ENCODE data around the gene CDYL2.

CDYL2 gene

DNA sequence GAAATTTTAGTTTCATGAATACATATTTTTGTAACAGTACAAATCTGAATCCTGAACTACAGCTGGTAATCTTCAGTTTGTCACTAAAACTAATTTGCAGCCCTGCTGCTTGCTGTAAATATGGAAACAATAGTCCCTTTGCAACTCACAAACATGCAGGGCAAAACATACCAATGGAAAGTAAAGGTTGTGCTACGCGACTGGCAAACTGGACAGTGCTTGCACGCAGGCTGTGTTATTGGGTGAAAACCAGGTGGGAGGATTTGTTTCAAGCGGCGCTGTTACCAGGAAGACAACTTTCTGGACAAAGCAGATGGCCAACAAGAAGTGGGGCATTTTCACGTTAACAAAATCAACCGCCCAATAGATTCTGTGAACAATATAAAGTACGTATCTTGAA is 93.5 kb downstream of the CDYL2 start:
- Histone ChIP-seq H3K9ac (ENCODE audit: low read length) (no peak overlapping the region), H3K36me3 (ENCODE audit: control insufficient read depth, insufficient read depth, low read length) (no peaks in the 10 kb centered on the region), H3K27ac (ENCODE audit: low read depth, low read length) (no peak overlapping the region), H3K4me1 (ENCODE audit: control insufficient read depth, insufficient read depth, low read length) (no peaks in the 10 kb centered on the region), H3K27me3 (ENCODE audit: control insufficient read depth, insufficient read depth, low read length) (no peaks in the 10 kb centered on the region), H3K9me3 (ENCODE audit: control insufficient read depth, insufficient read depth, low read depth, low read length) (no peaks in the 10 kb centered on the region), H3K4me3 (ENCODE audit: low read depth, low read length) (no peak overlapping the region)

- Histone ChIP-seq H3K36me3 (ENCODE audit: control insufficient read depth, insufficient read depth, low read length) (no peaks in the 10 kb centered on the region), H3K27me3 (ENCODE audit: control insufficient read depth, insufficient read depth, low read length) (no peaks in the 10 kb centered on the region), H3K4me3 (ENCODE audit: low read depth, low read length) (no peak overlapping the region), H3K9me3 (ENCODE audit: control insufficient read depth, insufficient read depth, low read depth, low read length) (no peaks in the 10 kb centered on the region), H3K27ac (ENCODE audit: low read depth, low read length) (no peak overlapping the region), H3K9ac (ENCODE audit: low read length) (no peak overlapping the region), H3K4me1 (ENCODE audit: control insufficient read depth, insufficient read depth, low read length) (no peaks in the 10 kb centered on the region)
Measured at GRCh38 chr16:80708823-80709222, 95.6 kb downstream of the CDYL2 start.

DNA sequence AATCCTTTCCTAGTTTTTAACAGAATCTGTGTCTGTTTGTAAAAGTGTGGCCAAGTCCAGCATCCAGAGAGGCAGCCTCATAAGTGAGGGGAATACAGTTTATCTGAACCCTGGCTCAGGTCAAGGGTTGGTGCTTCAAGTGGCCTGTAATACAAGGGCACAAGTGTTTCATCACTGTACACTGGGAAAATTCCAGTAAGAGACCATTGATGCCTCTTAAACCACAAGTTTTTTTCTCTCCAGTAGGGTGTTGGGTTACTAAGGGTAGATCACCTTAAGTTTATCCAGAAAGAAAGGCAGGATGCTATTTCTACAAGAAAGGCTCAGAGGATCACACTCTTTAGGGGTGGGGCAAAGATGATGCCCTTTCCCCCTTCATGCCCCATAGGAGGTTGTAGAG is 96.7 kb downstream of the CDYL2 start:
- no peak overlapping the region for H3K27ac ChIP-seq (ENCODE audit: low read depth, low read length)
- H3K9ac ChIP-seq (ENCODE audit: low read length) = no peak overlapping the region

GRCh38 chr16:80705596-80705995 is 98.8 kb downstream of the CDYL2 start:
- no peaks in the 10 kb centered on the region for H3K4me1 ChIP-seq (ENCODE audit: control insufficient read depth, insufficient read depth, low read length)
- H3K36me3 ChIP-seq (ENCODE audit: control insufficient read depth, insufficient read depth, low read length) = no peaks in the 10 kb centered on the region
- H3K27me3 ChIP-seq (ENCODE audit: control insufficient read depth, insufficient read depth, low read length) = no peaks in the 10 kb centered on the region
- H3K9ac ChIP-seq (ENCODE audit: low read length) = no peak overlapping the region
- no peak overlapping the region for H3K4me3 ChIP-seq (ENCODE audit: low read depth, low read length)
- H3K9me3 ChIP-seq (ENCODE audit: control insufficient read depth, insufficient read depth, low read depth, low read length) = no peaks in the 10 kb centered on the region
- H3K27ac ChIP-seq (ENCODE audit: low read depth, low read length) = no peak overlapping the region

More for the DNA sequence above, 96.7 kb downstream of the CDYL2 start:
- H3K4me1 ChIP-seq (ENCODE audit: control insufficient read depth, insufficient read depth, low read length) = no peaks in the 10 kb centered on the region
- H3K9me3 ChIP-seq (ENCODE audit: control insufficient read depth, insufficient read depth, low read depth, low read length) = no peaks in the 10 kb centered on the region
- no peaks in the 10 kb centered on the region for H3K27me3 ChIP-seq (ENCODE audit: control insufficient read depth, insufficient read depth, low read length)
- H3K36me3 ChIP-seq (ENCODE audit: control insufficient read depth, insufficient read depth, low read length) = no peaks in the 10 kb centered on the region
- H3K4me3 ChIP-seq (ENCODE audit: low read depth, low read length) = no peak overlapping the region

DNA sequence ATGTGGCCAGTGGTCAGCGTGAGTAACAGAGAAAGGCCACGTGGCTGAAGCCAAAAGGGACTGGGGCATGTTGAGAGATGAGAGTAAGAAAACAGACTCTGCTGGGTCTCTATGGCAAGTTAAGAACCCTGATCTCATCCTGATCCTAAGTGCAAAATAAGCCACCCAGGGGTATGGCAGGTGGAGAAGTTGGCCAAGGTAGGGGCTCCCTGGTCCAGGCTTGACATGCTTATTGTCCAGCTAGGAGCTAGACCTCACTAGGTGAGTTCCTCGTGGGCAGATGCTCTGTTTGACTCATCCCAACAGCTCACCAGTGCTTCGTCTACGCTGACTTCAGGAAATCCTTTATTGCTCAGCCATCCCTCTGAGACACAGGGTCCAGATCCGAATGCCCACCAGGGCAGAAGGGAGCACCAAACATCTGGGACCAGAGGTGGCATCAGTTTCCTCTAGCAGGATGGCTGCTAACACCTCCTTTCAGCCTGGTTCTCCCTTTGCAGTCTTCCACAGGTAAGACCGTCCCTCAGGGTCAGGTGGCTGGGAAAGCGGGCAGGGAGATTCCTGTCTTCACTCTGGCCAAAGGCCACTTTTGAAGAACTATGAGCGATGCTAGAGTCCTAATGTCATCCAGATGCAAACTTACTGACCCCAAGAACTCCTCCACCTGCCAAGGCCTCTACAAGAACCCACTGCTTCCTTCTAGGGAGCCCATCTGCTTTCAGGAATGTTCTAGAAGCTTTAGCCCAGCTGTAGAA is 99.5 kb downstream of the CDYL2 start:
- H3K27me3 ChIP-seq (ENCODE audit: control insufficient read depth, insufficient read depth, low read length) = no peaks in the 10 kb centered on the region
- no peak overlapping the region for H3K4me3 ChIP-seq (ENCODE audit: low read depth, low read length)
- H3K36me3 ChIP-seq (ENCODE audit: control insufficient read depth, insufficient read depth, low read length) = no peaks in the 10 kb centered on the region
- no peaks in the 10 kb centered on the region for H3K9me3 ChIP-seq (ENCODE audit: control insufficient read depth, insufficient read depth, low read depth, low read length)
- H3K27ac ChIP-seq (ENCODE audit: low read depth, low read length) = no peak overlapping the region
- H3K9ac ChIP-seq (ENCODE audit: low read length) = no peak overlapping the region
- no peaks in the 10 kb centered on the region for H3K4me1 ChIP-seq (ENCODE audit: control insufficient read depth, insufficient read depth, low read length)

DNA sequence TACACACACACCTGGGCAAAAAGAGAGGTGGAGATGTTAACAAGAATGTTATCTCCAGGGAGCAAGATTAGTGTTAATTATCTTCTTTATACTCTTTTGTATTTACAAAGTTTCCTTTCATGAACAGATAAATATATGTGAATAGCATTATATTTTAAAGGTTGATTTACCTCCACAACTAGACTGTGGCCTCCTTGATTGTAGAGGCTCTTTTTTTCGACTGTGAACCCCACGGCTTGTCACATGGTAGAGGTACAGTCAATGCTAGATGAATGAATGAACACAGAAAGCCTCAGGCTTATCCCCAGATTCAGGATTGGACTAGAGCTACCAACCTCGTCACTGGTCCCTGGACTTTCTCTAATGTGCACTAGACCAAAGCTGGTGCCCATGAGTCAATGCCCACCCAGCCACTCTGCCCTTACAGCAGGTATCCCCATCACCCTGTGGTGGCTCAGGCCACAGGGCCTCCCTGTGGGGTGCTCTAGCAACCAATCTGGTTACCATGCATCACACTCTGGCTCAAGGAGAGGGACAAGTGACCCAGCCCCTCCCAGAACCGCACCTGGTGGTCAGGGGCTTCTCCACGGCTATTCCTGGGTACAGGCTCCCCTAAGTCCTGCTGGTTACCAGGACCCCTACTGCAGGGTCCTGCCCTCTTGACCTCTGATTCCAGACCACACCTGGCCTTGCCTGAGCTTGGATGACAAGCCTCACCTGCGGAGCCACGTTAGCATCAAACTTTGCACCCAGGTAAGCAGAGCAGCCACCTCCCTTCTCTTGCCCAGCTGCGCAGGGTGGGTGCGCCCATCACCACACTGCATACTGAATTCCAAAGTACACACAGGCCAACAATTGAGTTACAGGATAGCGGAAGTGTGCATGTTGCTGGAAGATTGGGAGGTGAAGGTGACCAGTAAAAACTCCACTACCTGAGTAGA is 101.0 kb downstream of the CDYL2 start:
- Histone ChIP-seq H3K4me3 (ENCODE audit: low read depth, low read length) (no peak overlapping the region), H3K9ac (ENCODE audit: low read length) (no peak overlapping the region), H3K27ac (ENCODE audit: low read depth, low read length) (no peak overlapping the region), H3K36me3 (ENCODE audit: control insufficient read depth, insufficient read depth, low read length) (no peaks in the 10 kb centered on the region), H3K4me1 (ENCODE audit: control insufficient read depth, insufficient read depth, low read length) (no peaks in the 10 kb centered on the region), H3K9me3 (ENCODE audit: control insufficient read depth, insufficient read depth, low read depth, low read length) (no peaks in the 10 kb centered on the region), H3K27me3 (ENCODE audit: control insufficient read depth, insufficient read depth, low read length) (no peaks in the 10 kb centered on the region)

GRCh38 chr16:80702696-80703095 is 101.7 kb downstream of the CDYL2 start:
- Histone ChIP-seq H3K36me3 (ENCODE audit: control insufficient read depth, insufficient read depth, low read length) (no peaks in the 10 kb centered on the region), H3K4me1 (ENCODE audit: control insufficient read depth, insufficient read depth, low read length) (no peaks in the 10 kb centered on the region), H3K27ac (ENCODE audit: low read depth, low read length) (no peak overlapping the region), H3K9ac (ENCODE audit: low read length) (no peak overlapping the region), H3K9me3 (ENCODE audit: control insufficient read depth, insufficient read depth, low read depth, low read length) (no peaks in the 10 kb centered on the region), H3K4me3 (ENCODE audit: low read depth, low read length) (no peak overlapping the region), H3K27me3 (ENCODE audit: control insufficient read depth, insufficient read depth, low read length) (no peaks in the 10 kb centered on the region)

DNA sequence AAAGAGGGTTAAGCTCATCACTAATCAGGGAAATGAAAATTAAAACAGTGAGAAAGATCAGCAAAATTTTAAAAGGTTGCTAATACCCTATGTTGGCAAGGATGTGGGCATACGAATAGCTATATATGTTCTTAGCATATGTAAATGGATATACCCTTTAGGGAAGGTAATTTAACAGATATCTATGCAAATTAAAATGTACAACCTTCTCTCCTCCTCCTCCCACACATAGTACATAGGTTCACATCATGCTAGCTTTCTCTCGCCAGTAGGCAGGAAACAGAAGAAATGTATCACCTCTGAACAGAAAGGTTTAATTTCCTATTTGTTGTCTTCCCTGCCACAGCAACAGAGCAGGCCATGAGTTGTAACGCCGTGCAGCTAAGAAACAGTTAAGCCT is 103.8 kb downstream of the CDYL2 start:
- Histone ChIP-seq H3K9ac (ENCODE audit: low read length) (no peak overlapping the region), H3K4me3 (ENCODE audit: low read depth, low read length) (no peak overlapping the region), H3K4me1 (ENCODE audit: control insufficient read depth, insufficient read depth, low read length) (no peaks in the 10 kb centered on the region), H3K27ac (ENCODE audit: low read depth, low read length) (no peak overlapping the region), H3K9me3 (ENCODE audit: control insufficient read depth, insufficient read depth, low read depth, low read length) (no peaks in the 10 kb centered on the region), H3K36me3 (ENCODE audit: control insufficient read depth, insufficient read depth, low read length) (no peaks in the 10 kb centered on the region), H3K27me3 (ENCODE audit: control insufficient read depth, insufficient read depth, low read length) (no peaks in the 10 kb centered on the region)

GRCh38 chr16:80695020-80695419 is 109.4 kb downstream of the CDYL2 start:
- no peak overlapping the region for H3K27ac ChIP-seq (ENCODE audit: low read depth, low read length)
- H3K36me3 ChIP-seq (ENCODE audit: control insufficient read depth, insufficient read depth, low read length) = no peaks in the 10 kb centered on the region
- H3K27me3 ChIP-seq (ENCODE audit: control insufficient read depth, insufficient read depth, low read length) = no peaks in the 10 kb centered on the region
- H3K4me1 ChIP-seq (ENCODE audit: control insufficient read depth, insufficient read depth, low read length) = no peaks in the 10 kb centered on the region; the same call in 1 of the 2 replicates
- no peaks in the 10 kb centered on the region for H3K9me3 ChIP-seq (ENCODE audit: control insufficient read depth, insufficient read depth, low read depth, low read length)
- H3K4me3 ChIP-seq (ENCODE audit: low read depth, low read length) = no peak overlapping the region
- no peak overlapping the region for H3K9ac ChIP-seq (ENCODE audit: low read length)

DNA sequence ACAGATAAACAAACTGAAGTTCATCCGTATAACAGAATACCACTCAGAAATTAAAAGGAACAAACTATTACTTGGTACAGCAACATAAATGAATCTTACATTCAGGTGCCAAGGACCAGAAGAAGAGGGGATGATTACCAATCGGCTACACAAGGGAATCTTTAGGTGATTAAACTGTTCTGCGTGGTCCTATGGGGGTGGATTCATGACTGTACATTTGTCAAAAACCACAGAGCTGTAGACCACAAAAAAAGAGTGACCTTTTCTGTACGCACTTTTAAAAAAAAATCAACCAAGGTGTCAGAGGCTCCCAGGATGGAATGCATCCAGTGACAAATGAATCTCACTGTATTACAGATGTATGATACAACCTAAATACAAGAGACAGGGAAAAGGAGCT is 110.8 kb downstream of the CDYL2 start:
- H3K36me3 ChIP-seq (ENCODE audit: control insufficient read depth, insufficient read depth, low read length) = no peaks in the 10 kb centered on the region
- H3K27me3 ChIP-seq (ENCODE audit: control insufficient read depth, insufficient read depth, low read length) = no peaks in the 10 kb centered on the region
- no peak overlapping the region for H3K4me3 ChIP-seq (ENCODE audit: low read depth, low read length)
- no peaks in the 10 kb centered on the region for H3K9me3 ChIP-seq (ENCODE audit: control insufficient read depth, insufficient read depth, low read depth, low read length)
- no peak overlapping the region for H3K27ac ChIP-seq (ENCODE audit: low read depth, low read length)
- H3K9ac ChIP-seq (ENCODE audit: low read length) = no peak overlapping the region
- no peaks in the 10 kb centered on the region; the same call in 1 of the 2 replicates for H3K4me1 ChIP-seq (ENCODE audit: control insufficient read depth, insufficient read depth, low read length)

DNA sequence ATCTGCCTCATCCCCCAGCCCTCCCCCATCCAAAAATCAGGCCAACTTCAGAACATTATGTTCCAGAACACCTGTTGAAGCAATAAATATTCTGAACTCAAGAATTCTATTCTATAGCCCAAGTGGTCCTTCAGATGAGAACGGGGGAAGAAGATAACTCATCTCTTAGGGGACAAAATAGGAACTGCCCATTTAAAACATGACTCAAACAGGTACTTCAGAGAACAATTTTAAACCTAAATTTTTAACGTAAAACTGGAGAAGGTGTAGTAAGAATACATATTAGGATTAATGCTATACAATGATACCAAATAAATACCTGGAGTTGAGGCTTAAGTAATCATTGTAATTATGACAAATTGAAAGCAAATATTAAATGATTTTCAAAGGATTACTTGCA is 112.1 kb downstream of the CDYL2 start:
- Histone ChIP-seq H3K4me1 (ENCODE audit: control insufficient read depth, insufficient read depth, low read length) (no peaks in the 10 kb centered on the region; the same call in 1 of the 2 replicates), H3K27ac (ENCODE audit: low read depth, low read length) (no peak overlapping the region), H3K9ac (ENCODE audit: low read length) (no peak overlapping the region), H3K36me3 (ENCODE audit: control insufficient read depth, insufficient read depth, low read length) (no peaks in the 10 kb centered on the region), H3K4me3 (ENCODE audit: low read depth, low read length) (no peak overlapping the region), H3K27me3 (ENCODE audit: control insufficient read depth, insufficient read depth, low read length) (no peaks in the 10 kb centered on the region), H3K9me3 (ENCODE audit: control insufficient read depth, insufficient read depth, low read depth, low read length) (no peaks in the 10 kb centered on the region)

Measured in HUES6 (cell line).